ENCODE measurements around the gene MPP2.

DNA sequence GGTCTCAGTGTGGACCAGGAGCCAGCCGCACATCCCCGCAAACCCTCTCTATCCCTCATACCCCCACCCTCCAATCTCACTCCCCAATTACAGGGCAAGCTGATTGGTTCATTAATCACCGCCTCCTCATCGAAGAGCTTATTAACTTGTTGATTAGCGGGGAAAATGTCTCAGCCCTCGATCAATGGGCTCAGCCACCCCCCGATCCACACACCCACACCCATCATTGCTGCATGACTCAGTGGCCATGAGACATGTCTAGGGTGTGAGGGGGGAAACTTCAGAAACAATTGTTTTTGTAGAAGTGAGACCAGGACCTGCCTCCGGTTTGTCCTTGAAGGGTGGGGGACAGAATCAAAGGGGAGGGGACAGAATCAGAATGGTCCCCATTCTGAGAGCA, 48.9 kb upstream of the MPP2 start:
- TF ChIP-seq, protein P1, sequence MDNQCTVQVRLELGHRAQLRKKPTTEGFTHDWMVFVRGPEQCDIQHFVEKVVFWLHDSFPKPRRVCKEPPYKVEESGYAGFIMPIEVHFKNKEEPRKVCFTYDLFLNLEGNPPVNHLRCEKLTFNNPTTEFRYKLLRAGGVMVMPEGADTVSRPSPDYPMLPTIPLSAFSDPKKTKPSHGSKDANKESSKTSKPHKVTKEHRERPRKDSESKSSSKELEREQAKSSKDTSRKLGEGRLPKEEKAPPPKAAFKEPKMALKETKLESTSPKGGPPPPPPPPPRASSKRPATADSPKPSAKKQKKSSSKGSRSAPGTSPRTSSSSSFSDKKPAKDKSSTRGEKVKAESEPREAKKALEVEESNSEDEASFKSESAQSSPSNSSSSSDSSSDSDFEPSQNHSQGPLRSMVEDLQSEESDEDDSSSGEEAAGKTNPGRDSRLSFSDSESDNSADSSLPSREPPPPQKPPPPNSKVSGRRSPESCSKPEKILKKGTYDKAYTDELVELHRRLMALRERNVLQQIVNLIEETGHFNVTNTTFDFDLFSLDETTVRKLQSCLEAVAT (IDR thresholded peaks at IDR 0.05), result no peak
- TF ChIP-seq HDAC2 (IDR thresholded peaks at IDR 0.05), result no peak
- no peak for TF ChIP-seq ZNF644 (tag; IDR thresholded peaks at IDR 0.05; ENCODE audit: low read depth)
- no peak for TF ChIP-seq TAF1 (IDR thresholded peaks at IDR 0.05; ENCODE audit: control insufficient read depth, extremely low read depth, insufficient read depth, low read length, severe bottlenecking)
- no peak for TF ChIP-seq POLR3G (IDR thresholded peaks at IDR 0.05; ENCODE audit: extremely low read depth, insufficient read length, insufficient replicate concordance)

Measured in K562 (cell line).